GM21515 (cell line): ENCODE data around the gene HDAC8.

Experiments used
- ATAC-seq: cut with Tn5 transposase; IDR thresholded peaks from one replicate; pipeline ENCODE4 v1.9.1; 2021; ENCODE audit not compliant: unreplicated experiment

Gene HDAC8

DNA sequence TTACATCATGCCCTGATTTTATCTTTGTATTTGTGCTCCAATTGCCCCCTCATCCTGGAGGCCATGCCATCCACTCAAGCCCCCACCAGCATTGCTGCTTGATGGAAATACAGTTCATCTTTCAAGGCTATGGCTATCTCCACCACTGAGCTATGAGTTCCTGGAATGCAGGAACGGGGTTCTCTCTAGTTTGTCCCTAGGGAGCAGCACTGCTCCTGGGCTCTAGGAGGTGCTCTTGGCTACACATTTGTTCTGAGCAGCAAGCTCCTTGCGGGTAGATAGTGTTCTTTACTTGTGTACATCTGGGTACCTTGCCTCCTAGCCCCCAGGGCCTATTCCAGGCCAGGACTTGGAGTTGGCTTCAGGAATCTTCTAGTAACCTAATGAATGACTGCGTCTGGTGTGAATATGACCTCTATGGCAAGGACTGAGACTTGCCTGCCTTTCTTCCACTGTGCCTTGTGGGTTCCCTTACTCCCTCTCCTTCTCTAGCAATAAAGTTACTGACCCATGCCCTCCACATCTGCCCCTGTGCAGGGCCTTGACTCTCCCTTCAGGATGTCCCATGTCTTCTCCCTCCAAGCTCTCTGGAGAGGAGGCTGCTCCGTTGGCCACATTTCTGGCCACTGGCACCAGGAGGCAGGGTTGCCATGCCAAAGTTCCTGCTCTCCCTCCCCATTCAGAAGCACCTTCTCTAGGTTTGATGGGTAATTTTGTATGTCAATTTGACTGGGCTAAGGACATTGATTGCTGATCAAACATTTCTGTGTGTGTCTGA lies 274.5 kb downstream of the HDAC8 start:
- peak; percentile 48 for ATAC-seq

DNA sequence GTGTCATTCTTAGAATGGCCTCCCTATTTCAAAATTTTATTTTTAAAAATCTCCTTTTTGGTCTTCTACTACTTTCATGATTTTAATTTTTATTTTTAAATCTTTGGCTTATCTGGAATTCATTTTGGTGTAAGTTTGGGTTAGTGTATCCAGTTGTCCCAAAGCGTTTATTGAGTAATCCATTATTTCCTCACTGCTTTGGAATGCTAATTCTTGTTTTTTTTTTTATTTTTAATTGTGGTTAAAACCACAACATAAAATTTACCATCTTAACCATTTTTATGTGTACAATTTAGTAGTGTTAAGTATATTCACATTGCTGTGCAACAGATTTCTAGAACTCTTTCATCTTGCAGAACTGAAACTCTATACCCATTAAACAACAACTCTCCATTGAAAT lies 275.7 kb downstream of the HDAC8 start:
- no peak for ATAC-seq

DNA sequence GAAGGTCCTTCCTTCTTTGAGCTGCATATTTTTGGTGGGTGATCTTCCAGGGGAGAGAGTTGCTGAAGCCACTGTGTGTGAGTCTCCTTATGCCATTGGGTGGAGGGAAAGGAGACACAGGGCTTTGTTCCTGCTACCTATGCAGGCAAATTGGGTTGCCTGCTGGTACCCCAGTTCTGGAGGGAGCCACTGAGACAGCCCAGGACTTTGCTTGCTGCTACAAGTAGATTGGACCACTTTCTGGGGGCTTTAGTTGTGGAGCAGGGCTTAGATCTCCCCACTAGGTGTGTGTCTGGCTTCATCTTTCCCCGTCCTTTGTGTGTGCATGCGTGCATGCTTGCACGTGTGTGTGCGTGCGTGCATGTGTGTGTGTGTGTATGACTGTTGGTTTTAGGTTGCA lies 276.9 kb downstream of the HDAC8 start:
- ATAC-seq, result no peak

GRCh38 chrX:72294497-72294896 lies 278.1 kb downstream of the HDAC8 start:
- no peak for ATAC-seq

GRCh38 chrX:72282302-72282701 lies 290.3 kb downstream of the HDAC8 start:
- ATAC-seq, result no peak

GRCh38 chrX:72280321-72280845 lies 292.3 kb downstream of the HDAC8 start:
- ATAC-seq, result no peak
